HG03520 (cell line): ENCODE data around the gene CAMTA1.

ENCODE experiments used
- ATAC-seq: cut with Tn5 transposase; IDR thresholded peaks from one replicate; pipeline ENCODE4 v1.9.1; 2021; ENCODE audit warnings: mild to moderate bottlenecking, moderate library complexity; ENCODE audit not compliant: unreplicated experiment

The CAMTA1 gene

GRCh38 chr1:6996866-6997265 is 211.6 kb downstream of the CAMTA1 start:
- no peak for ATAC-seq

- ATAC-seq = no peak
Observed at GRCh38 chr1:6998267-6998666, 213.0 kb downstream of the CAMTA1 start.

GRCh38 chr1:6999826-7000225 is 214.6 kb downstream of the CAMTA1 start:
- no peak for ATAC-seq

DNA sequence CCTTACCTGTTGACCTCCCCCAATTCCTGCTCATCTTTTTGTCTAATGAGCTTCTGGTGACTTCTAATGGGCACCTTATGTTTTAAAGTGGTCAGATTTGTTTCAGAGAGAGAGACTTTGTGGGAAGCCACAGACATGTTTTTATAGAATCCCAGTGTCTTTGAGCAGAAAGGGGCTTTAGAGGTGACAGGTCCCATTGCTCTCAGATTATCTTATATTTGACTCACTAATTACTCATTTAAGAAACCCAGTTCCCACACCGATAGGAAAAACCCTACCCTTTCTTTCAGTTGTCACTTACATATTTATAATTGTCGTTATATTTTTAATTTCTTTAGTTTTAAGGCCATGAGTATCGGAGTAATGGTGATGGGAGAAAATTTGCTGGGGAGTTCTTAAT is 215.5 kb downstream of the CAMTA1 start:
- no peak for ATAC-seq

GRCh38 chr1:7002728-7003127 is 217.5 kb downstream of the CAMTA1 start:
- no peak for ATAC-seq

- ATAC-seq = no peak
Observed at GRCh38 chr1:7003676-7004075, 218.4 kb downstream of the CAMTA1 start.

GRCh38 chr1:7004181-7004580 is 218.9 kb downstream of the CAMTA1 start:
- no peak for ATAC-seq

DNA sequence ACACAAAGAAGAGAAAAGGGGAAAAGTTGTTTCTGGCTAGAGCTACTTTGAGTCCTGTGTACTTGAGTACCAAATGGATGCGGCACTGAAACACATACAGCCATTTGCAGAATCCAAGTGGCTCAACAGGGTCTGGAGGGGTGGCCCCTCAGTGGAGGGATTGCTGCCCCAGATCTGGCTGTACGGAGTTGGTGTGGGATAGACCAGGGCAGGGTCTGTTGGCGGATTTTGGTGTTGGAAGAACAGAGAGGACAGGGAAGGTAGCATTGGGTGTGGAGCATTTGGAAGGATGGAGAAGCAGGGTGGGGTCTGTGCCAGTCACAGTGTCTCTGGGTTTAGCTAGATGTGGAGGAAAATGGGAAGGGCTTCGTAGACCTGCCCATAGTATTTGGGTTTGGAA is 220.5 kb downstream of the CAMTA1 start:
- ATAC-seq = no peak

DNA sequence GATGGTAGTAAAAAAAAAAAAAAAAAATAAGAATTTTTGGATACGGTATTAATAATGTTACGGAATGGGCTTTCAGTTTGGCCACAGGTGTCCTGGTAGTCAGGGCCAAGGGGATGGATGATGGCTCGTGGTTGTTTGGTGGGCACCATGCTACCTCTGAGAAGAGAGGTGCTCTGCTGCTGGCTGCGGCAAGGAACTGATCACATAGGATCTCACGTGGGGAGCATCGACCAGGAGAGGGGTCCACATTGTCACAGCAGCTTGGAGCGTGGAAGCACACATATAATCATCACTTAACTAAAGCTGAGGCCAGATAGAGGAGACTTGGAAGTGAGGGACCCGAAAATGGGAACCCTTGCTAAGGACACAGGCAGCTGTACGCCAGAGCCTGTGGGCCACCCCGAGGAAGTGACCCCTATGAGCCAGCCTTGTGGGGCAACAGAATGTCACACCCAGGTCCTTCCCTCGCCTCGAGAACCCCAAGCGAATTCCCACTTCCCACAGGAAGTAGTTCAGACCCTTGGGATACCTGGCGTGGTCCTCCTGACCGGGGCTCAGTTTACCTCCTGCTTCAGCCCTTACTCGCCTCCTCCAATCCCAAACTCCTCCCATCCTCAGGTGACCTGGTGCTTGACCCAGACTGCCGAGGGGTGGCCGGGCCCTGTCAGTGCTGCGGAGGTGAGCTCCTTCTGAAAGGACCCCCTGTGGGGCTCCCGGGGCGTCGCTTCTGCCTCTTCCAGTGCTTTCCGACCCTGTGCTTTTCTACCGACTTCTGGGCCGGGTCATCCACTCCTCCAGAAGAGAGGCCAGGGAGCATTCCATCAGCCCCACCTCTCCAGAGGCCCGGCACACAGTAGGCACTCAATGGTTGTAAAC is 222.0 kb downstream of the CAMTA1 start:
- no peak for ATAC-seq

- no peak for ATAC-seq
Observed at GRCh38 chr1:7007902-7008301, 222.6 kb downstream of the CAMTA1 start.

GRCh38 chr1:7008331-7008730 is 223.1 kb downstream of the CAMTA1 start:
- ATAC-seq = no peak

DNA sequence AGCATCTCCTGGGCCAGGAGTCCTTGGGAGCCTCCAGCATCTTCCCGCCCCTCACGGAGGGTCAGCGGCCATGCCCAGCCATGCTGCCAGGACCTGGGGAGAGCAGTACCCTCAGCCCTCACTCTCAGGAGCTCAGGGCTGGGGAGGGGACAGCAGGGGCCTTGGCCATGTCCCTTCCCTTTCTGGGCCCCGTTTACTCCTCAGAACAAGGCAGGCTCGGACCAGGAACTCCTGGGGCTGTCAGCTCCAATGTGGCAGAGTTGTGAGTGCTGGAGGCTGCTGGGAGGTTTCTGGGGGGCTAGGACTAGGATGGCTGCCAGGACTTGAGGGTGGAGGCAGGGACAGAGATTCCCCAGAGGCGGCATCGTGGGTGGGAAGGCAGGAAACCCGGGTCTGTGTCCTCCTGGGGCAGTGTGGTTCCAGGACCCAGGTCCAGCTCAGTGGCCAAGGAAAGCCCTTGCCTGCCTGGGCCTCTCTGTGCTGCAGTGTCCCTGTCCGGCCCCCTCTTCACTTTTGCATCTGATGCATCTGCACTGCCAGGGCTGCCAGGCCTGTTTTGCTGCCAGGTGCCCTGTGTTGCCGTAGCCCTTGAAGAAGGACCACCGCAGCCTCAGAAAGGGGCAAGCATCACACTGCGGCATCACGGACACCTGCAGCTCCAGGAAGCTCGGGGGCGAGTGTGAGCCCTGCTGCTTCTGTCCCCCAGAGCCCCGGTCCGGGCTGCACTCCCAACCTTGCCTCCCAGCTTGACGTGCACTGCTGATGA is 223.9 kb downstream of the CAMTA1 start:
- ATAC-seq = no peak

DNA sequence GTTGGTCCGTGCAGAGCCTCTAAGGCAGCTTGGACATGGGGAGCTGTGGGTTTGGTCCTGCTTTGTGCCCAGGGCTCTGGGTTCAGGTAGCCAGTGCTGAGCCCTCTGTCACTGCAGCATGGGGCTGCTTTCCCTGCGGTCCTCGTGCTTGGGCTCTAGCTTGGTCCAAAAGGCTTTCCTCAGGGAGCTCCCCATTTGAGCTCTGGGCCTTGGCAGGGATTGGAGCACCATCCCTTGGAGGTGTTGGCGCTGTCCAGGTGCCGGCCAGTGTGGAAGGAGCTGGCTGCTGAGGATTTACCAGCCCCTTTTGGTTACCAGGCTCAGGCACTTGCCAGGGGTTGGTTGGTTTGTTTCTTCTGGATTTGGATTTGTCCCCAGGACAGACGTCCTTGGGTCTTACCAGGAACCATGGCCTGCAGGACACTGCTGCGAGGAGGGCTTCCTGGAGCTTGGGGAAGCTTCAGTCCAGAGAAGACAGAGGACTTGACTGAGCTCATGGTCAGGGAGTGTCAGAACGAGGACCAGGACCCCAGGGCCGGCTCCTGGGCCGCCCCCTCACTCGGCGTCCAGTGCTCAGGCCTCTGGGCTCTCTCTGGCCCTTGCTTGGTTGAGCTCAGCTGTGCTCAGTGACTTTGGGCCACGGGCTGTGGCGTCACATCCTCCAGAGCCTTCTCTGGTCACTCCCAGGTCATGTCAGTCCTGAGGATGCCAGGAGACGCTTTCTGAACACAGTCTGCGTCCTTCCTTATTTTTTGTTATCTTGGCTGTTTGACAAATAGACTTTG is 224.7 kb downstream of the CAMTA1 start:
- ATAC-seq = no peak

DNA sequence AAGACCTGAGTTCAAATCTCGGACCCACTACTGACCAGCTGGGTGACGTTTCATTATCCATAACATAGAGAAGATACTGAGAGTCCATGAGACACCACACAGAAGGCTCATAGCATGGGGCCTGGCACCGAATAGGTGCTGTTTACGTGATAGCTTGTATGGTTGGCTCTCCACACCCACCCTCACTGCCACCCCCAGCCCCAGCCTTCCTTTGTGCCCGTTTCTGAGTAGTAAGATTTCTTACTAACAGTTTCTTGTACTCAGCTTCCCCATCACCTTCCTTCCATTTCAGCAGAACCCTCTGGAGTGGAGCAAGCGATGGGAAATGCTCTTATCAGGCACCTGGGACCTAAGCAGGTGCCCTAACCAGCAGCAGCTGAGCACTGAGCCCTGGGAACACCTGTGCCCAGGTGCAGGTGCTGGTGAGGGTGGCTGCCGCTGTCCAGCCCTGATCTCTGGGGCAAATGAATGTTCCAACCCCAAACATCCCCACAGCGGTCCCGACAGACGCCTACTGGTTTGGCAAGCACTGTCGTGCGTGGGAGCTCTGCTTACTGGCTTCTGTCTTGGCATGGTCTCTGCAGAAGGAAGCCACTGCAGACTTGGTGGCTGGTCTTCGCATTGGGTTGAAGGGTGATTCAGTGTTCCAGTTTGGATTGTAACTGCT is 225.4 kb downstream of the CAMTA1 start:
- no peak for ATAC-seq

DNA sequence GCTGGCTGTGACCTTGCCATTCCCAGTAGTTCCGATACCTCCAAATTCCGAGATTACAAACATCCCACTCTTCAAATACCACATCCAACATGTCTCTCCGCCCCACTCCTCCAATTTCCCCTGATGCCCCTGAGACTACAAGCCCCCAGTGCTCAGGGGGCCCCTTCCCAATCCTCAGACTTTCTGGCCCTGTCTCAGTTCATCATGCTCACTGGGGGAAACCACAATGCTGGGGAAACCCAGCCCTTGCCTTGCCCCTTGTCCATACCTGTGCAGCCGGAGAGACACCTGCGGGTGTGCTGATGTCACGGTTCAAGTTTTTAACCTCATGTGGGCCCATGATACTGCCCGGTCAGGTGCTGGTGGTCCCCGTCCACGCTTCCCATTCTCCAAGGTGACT is 226.6 kb downstream of the CAMTA1 start:
- no peak for ATAC-seq

GRCh38 chr1:7012461-7012924 is 227.2 kb downstream of the CAMTA1 start:
- ATAC-seq = no peak

DNA sequence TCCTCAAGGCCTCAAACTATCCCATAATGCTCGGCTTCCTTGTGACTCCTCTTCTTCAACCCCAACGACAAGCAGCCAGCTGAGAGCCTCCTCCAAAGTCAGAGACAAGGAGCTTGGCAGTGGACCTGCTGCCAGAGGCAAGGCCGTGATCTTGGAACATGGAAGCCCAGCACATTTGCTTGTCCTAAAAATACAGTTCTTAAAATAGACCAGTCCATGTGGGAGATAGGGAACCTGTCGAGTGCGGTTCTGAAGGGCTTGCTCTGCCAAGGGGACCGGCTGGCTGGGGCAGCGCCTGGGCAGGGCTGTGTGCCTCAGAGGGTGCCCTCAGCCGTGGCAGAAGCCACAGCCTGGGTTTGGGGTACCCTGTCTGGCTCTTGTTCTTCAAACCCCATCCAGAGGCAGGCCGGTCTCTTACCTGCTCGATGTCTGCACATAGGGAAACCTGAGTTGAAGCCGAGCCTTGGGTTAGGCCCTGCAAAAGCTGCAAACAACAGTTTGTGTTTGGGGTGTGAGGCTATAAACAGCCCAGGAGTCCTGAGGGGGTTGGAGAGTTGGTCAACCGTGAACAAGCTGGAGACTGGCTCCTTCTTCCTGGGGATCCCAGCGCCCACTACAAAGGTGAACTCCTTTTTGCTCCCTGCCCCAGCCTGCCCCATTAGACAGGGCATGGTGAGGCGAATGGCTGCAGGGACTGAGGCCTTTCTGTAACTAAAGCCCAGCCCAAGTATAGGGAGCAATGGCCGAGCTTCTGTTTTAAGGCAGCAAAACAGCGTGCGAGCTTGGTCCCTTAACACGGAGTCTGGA is 228.8 kb downstream of the CAMTA1 start:
- no peak for ATAC-seq

GRCh38 chr1:7014640-7014930 is 229.3 kb downstream of the CAMTA1 start:
- no peak for ATAC-seq

DNA sequence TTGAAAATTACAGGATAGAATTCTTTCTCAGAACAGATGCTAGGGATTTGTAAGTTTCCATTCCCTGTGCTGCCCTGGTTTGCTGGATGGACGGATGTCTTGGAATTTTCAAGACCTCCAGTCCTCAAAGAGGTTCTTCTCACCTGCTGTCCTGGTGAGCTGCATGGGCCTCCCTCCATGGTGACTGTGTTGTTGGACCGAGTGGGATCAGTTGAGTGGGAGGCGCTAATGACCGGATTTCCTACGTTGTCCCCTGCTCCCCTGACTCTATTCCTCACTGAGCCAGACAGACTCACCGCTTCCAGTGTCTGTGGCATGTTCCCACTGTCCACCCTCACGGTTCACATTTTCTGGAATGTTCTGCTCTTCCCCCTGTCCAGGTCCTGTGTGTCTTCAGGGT is 229.8 kb downstream of the CAMTA1 start:
- no peak for ATAC-seq

DNA sequence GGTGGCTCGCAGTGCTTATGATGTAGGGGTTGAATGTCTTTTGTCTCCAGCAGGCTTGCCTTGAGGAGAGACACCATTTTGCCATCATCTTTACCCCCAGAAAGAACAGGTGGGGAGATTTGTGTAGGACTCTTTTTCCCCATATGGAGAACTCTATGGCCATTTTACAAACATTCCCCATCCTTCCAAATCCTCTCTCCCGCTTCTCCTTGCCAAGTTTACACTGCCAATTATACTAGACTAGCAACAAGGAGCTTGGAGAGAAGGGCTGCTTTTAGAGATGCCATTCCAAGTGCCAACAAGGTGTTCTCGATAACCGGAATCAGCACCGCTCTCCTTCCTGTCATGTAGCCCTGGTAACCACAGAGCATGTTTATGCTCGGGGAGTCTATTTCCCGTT is 233.1 kb downstream of the CAMTA1 start:
- ATAC-seq = no peak
